ENCODE results near the gene SEC23B.
"Not testable (repeated sequence)": the region's sequence is repeated elsewhere in the genome, so short reads cannot be mapped to it uniquely, and the experiment has no call there.

SEC23B gene

DNA sequence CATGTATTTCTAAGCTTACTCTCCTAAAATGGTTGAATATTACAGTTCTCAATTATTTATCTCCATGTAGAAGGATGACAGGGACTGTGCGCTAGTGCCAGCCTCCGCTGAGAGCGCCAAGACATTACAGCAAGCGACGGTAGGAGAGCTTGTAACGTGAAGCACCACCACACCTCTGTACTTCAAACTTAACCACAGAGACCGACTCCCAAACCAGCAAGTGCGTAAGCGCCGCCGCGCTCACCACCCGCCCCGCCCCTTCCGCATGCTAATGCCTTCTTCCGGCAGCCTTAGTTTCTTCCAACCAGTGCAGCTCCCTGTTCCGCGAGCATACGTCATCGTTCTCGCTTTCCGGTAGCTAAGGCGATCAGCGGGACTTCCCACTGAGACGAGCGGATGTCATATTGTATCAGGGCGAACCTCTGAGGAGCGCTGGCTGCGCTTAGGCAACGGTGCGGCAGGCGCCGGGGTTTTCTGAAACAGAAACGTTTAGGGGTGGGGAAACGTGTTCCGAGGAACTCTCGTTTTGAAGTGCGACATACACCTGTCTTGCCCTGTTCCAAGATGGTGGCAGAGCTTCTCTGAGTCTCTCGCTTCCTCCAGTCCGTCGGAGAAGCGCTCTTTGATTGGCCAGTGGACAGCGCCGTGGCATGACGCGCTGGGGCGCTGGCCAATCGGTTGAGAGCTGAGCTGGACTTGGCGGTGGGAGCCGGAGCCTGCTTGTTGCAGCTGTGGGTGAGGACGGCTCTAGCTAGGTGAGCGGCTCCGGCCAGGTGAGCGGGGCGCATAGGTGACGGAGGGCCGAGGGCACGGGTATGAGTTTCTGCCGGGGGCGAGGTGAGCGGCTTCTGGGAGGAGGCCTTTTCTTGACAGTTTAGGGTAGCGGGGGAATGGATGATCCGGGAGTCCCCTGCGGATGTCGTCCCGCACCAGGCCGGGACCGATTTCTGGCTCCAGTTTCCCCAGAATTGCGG, at the start of gene SEC23B:
Gene SEC23B (plus strand): TSS at position 723 of the 974 bp plus-strand sequence. CDS start 2,896 bp downstream, outside the sequence.
- peak; percentile 100 for DNase-seq

DNA sequence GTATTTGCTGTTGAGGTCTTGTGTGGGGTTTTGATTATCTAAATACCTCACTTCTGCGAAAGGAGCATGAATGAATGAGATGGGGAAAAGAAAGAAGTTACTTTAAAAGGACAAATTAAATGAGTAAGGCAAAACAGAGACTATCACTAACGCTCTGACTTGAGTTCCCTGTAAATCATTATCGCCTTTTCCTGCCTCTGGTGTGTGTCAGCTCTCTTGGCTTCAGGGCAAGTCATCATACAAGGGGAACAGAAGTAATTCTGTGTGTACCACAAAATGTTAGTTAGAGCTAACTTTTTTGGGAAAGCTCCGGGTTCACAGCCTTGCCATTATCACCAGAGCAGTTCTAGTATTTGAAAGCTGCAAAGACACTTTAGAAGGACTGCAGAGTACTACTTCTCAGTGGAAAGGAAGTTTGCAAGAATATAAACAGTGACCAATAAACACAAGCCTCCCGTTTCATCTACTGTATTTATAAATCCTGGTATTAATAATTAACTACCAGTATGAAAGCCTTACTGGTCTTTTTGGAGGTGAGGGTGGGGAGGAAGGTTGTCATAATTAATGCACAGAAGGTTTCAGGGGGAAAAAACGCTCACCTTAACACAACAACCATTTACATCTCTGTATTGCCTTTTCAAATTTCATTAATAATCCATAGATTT, 42.1 kb upstream of the SEC23B start:
- DNase-seq: no peak

GRCh38 chr20:18466574-18466893, 41.2 kb upstream of the SEC23B start:
- DNase-seq: no peak

GRCh38 chr20:18466894-18467730, 40.6 kb upstream of the SEC23B start, which contains the start of the genes DZANK1 and POLR3F:
DZANK1 (minus strand) TSS chr20:18467030; CDS start chr20:18465358, 1,672 bp downstream.
POLR3F (plus strand) TSS chr20:18467390; CDS start chr20:18467507, 117 bp downstream.
- peak; percentile 100 for DNase-seq

DNA sequence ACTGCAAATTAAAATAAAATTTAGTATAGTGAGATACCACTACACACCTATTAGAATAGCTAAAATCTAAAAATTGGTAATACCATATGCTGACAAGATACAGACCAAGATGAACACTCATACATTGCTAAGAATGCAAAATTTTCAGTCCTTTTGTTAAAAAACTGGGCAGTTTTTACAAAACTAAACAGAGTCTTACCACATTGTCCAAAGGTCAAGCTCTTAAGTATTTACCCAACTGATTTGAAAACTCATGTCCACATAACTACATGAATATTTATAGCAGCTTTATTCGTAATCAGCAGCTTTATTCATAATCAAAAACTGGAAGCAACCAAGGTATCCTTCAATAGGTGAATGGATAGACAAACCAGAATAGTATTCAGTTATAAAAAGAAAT, 30.5 kb upstream of the SEC23B start:
- no peak for DNase-seq

- DNase-seq: no peak
Measured at GRCh38 chr20:18477821-18478220, 29.9 kb upstream of the SEC23B start.

DNA sequence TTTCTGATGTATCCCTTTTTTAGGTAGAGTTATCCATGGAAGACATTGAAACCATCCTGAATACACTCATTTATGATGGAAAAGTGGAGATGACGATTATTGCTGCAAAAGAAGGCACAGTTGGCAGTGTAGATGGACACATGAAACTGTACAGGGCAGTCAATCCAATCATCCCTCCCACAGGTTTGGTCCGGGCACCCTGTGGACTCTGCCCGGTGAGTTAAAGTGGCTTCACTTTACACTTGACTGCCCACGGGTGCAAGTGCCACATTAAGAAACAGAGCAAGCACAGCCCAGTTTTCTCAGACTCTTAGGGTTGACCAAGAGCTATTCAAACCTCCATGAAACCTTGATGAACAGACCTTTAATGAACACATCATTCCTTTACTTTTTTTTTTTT, 26.1 kb upstream of the SEC23B start:
- DNase-seq: no peak

DNA sequence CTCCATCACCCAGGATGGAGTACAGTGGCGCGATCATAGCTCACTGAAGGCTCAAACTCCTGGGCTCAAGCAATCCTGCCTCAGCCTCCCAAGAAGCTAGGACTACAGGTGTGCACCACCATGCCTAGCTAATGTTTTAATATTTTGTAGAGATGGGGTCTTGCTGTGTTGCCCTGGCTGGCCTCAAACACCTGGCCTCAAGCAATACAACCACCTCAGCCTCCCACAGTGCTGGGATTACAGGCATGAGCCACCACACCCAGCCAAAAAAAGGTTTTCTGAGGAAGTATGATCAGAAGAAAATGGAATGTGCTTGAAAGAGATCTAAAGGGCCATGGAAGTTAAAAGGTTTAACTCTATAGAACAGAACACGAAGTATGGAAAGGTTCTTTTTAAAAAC, 19.4 kb upstream of the SEC23B start:
- DNase-seq: no peak

GRCh38 chr20:18496042-18496441, 11.7 kb upstream of the SEC23B start:
- no peak for DNase-seq

DNA sequence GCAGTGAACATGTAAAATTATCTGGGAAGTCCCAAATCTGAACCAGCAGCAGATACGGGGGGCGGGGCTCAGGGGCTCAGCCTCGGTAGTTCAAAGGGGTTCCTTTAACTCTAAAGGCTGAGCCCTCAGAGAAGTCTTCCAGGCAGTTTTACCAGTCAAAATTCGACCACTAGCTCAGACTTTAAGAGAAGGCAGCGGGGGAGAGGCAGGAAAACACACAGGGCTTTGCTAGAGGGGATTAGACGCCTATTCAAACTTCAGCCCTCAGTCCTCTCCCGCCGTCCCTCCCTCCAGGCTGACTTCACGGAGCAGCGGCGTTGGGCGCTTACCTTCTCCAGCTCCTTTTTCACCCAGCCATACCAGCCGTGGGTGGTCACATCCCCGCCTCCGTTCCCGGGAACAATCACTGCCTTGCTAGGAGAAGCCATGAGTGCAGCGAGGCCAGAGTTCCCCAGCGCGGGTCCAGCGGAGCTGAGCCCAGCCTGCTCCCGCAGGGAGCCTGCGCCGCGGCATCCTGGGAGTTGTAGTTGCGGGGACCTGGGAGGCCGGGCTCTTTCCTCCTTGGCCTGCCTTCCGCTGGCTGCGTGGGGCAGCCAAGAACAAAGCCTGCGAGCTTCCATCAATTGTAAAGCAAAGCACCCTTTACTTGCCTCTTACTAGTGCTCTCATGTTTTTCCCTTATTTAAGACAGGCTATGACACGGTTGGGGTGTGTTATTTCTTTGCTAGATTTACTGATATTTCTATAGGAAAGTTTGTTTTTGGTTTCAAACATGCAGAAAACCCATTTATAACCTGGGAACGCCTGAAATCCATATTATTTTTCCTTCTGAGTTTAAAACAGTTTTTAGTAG, 10.8 kb upstream of the SEC23B start, which contains the start of gene RBBP9:
Gene RBBP9 (minus strand): TSS at position 486 of the 853 bp plus-strand sequence. CDS start 58 bp downstream, at position 428.
- peak; percentile 93 for DNase-seq

GRCh38 chr20:18497603-18498002, 10.1 kb upstream of the SEC23B start:
- DNase-seq: no peak

GRCh38 chr20:18501672-18502071, 6.1 kb upstream of the SEC23B start:
- DNase-seq: not testable (repeated sequence)

DNA sequence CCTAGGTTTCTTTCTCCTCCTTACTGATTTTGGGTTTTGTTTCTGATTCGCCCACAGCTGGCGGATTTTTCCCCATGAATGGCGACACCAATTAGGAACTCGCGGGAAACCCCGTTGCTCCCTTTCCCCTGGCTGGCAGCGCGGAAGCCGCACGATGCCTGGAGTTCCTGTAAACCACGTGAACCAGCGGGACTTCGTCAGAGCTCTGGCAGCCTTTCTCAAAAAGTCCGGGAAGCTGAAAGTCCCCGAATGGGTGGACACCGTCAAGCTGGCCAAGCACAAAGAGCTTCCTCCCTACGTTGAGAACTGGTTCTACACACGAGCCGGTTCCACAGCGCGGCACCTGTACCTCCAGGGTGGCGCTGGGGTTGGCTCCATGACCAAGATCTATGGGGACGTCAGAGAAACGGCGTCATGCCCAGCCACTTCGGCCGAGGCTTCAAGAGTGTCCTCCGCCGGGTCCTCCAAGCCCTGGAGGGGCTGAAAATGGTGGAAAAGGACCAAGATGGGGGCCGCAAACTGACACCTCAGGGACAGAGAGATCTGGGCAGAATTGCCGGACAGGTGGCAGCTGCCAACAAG, 3.2 kb upstream of the SEC23B start:
- no peak for DNase-seq

- DNase-seq: no peak
Measured at GRCh38 chr20:18506744-18507143, 996 bp upstream of the SEC23B start.

DNA sequence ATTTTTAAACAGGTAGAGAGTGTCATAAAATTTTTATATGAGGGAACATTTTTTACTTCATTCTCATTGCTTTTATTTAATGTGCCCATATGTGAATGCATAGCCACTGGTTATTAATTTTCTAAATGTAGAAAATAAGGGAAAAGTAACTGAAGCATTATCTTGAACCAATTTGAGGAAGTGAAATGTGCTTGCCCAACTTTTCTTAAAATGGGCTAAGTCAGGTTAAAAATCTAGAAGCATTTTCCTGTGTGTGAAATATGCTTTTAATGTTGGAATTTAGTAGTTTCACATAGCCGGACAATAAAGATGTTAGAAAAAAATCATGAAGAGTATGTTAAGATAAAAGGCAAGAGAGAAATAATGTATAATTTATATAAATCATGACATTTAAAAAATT, 3.8 kb downstream of the SEC23B start:
- DNase-seq: no peak

DNA sequence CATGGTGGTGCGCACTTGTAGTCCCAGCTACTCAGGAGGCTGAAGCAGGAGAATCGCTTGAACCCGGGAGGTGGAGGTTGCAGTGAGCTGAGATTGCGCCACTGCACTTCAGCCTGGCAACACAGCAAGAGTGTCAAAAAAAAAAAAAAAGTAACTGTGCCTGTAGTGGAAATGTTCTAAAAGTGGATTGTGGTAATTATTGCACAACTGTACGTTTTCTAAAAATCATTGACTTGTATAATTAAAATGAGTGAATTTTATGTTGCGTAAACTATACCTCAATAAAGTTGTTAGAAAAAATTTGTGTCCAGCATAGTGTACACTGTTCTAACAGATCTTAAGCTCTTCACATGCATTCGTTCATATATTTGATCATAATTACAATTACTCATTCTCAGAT, 5.5 kb downstream of the SEC23B start:
- DNase-seq: no peak

- no peak for DNase-seq
Measured at GRCh38 chr20:18514127-18514526, 6.4 kb downstream of the SEC23B start.

- DNase-seq: no peak
Measured at GRCh38 chr20:18515973-18516372, 8.2 kb downstream of the SEC23B start.

DNA sequence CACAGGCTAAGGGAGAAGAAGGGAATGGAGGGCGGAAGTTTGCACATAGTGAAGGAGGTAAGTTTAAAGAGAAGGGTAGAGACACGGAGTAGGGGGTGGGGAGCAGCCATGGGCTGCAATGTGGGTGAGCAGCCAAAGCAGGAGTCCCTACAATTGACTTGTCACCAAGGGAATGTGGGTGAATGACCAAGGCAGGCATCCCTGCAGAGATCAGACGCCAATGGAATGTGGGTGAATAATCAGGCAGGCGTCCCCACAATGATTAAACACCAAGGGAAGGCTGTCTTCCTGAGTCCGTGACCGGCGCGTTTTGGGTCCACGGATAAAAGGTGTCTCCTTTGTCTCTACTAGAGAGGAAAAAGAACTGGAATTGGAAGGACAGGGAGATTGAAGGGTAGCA, 14.3 kb downstream of the SEC23B start:
- not testable (repeated sequence) for DNase-seq

DNA sequence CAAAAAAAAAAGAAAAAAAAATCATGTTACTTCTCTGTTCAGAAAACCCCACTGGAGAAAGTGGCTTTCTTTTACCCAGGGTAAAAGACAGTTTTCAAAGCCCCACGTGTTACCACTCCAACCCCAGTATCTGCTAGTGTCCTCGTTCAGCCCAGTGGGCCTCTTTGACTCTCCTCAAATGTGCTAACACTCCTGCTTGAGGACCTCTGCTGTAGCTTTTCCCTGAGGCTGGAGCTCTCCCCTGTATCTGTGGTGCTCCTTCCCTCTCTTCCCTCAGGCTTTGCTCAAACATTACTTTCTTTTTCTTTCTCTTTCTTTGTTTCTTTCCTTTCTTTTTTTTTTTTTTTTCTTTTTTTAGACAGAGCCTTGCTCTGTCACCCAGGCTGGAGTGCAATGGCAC, 15.3 kb downstream of the SEC23B start:
- DNase-seq: no peak

GRCh38 chr20:18524646-18525045, 16.9 kb downstream of the SEC23B start:
- no peak for DNase-seq
